Measurements from ENCODE around the gene ARHGAP31.

DNA sequence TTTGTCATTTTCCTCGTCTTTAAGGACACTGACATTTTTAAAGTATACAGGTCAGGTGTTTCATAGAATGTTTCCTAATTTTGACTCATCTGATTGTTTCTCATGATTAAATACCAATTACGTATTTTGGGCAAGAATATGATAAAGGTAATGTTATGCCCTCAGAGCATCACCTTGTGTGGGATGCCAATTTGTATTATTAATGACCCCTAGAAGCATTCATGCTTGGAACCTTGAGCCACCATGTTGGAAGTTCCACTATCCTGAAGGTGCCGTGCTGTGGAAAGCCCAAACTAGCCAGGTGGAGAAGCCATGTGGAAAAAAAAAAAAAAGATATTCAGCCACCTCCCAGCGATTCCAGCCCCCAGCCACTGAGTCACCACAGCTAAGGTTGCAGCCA is 34.4 kb upstream of the ARHGAP31 start:
- TF ChIP-seq SPI1 (IDR thresholded peaks at IDR 0.05; ENCODE audit: low read depth, low read length) (no peak), POLR2A (IDR thresholded peaks at IDR 0.05; ENCODE audit: low read depth, low read length) (no peak), PAX5 (IDR thresholded peaks at IDR 0.05; ENCODE audit: insufficient read depth, low read length, severe bottlenecking) (no peak), POLR2AphosphoS5 (IDR thresholded peaks at IDR 0.05; ENCODE audit: low read depth, low read length) (no peak)

All from GM12891 (cell line).